ENCODE results near the gene ZNF423.
"Not testable (repeated sequence)": the region's sequence is repeated elsewhere in the genome, so short reads cannot be mapped to it uniquely, and the experiment has no call there.

ZNF423 gene

DNA sequence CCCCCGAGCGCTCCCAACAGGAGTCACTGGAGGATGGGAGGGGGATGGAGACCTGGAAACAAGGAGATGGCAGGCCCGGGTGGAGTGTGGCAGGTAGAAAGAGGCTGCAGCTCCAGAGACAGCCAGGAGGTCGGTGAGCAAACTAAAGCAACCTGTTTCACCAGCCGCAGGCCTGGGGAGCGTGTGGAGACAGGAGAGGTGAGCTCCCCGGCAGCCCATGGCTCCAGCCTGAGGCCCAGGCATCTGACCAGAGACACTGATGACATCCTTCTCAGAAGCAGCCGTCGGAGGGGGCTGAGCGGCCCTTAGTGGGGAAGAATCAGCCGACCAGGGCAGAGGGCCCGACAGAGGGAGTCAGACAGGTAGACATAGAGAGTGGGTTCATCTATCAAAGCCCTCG lies 165.1 kb downstream of the ZNF423 start:
- DNase-seq, result no peak

DNA sequence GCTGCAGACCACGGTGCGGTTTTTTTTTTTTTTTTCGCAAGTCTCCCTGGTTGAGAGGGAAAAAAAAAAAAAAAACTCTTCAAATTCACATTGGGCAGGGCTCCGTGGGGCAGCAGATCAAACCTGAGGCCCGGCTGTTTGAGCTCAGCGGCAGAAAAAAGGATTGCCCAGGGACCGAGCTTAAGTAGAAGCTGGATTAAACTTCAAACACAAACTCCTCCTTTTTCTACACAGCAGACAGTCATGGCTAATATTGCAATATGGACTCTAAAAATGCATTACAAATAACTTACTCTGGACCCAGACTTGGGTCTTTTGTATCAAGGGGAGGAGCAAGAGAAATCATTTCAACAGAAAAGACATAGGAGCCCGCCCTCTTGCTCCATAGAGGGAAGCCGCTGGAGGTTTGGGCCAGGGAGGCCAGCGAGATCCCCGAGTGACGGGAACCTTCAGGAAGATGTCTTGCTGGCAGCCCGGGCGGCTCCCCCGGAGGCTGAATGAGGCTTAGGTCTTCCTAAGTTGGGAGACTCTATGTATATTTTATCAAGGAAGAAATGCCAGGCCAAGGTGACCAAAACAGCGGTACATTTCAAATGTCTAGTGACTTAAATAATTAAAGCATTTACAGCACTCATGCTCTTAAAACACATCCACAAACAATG lies 167.7 kb downstream of the ZNF423 start:
- no peak for DNase-seq

DNA sequence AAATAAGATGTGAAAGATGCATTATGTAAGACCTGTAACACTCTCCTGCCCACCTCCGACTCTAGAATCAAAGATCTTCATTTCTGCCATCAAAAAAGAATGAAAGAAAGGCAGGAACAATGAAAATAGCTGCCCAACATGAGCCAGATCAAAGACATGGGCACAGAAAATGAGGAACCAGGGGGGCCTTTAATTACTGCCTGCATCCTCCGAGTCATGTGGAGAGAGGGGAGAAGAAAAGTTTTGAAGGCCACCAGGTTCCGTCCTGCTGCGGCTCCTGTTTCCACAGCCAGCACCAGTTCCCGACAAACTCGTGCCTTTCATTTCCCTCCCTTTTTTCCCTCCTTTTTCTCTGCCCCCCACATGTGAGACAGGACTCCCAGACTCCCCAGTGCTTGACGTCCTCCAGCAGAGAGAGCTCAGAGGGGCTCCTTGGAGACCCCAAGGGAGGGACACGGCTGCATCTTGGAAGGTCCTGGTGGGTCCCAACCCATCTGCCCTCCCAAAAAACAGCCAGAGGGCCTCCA lies 168.4 kb downstream of the ZNF423 start:
- DNase-seq, result no peak

DNA sequence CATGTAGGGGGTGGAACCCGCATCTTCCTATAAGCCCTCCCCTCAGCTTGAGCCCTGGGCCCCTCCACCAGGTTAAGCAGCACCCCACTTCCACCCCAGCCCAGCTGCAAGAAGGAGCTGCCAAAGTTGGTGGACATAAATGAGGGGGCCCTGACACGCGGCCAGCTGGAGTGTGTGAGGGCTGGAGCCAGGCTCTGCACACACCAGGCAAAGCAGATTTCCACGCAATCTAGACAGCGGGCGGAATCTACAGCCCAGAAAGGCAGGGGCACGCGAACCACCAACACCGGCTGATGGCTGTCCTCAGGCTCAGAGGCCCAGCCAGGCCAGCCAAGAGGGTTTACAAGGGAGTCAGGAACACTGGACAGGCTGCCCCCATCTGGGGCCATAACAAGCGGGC lies 171.2 kb downstream of the ZNF423 start:
- no peak for DNase-seq

DNA sequence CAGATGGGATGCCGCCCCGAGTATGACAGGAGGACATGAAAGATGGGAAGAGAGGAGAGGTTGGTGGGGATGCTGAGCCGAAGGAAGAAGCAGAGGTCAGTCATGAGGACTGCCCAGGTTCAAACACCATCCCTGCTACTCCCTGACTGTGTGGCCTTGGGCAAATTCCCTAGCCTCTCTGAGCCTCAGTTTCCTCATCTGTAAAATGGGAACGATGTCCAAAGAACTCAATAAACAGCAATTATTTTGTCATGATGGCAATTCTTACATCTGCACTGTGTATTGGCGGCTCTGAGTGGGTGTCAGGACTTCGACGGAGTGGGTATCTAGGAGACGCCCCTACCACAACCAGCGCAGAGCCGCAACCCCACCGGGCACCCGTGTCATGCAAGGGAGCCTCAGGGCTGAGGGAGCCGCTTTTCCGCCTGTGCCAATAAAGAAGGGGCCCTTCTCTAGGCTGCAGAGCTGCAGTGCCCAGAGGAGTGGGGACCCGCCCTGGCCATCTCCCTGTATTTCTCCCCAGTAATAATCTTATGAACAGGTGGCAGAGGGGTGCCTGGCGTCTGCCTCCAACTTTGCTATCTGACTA lies 173.2 kb downstream of the ZNF423 start:
- DNase-seq, result no peak

DNA sequence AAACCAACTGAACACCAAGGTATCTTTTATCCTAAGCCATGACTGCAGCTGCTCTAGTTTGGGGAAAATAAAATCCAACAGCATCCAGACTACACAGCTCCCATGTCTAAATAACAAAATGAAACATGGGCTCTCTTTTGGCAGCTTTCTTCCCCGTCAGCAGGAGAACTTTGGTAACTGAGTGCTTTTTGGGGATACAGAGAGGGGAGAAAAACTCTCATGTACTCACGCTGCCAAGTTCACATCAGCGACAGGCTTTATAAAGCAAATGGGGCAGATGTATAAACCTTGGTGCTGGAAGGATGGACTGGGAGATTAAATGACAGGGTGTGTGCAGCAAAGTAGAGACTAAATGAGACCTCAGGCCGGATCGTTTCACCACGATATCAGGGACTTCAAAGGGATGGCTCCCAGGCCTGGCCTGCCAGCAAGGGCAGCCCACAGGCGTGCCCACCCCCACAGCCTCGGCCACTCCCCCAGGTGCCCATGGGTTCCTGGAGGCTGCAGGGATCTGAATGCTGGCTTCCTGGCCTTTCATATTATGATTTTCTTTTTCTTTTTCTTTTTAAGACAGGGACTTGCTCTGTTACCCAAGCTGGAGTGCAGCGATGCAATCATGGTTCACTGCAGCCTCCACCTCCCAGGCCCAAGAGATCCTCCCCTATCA lies 174.6 kb downstream of the ZNF423 start:
- DNase-seq, result no peak

DNA sequence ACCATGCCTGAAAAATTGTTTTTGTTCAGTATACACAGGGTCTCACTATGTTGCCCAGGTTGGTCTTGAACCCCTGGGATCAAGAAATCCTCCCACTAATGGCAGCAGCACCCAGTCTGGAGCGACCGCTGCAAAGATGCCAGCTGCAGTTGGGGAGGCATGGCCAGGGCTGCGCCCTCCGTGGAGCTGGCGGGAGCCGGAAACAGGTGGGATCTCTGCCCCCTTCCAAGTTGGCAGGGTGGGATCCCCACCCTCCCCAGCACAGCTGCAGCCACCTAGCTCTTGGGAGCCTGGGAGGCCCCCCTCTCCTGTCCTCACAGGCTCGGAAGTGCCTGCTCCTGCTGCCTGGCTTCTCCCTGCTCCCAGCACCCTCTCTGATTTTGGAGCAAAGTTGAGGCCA lies 176.8 kb downstream of the ZNF423 start:
- no peak for DNase-seq

DNA sequence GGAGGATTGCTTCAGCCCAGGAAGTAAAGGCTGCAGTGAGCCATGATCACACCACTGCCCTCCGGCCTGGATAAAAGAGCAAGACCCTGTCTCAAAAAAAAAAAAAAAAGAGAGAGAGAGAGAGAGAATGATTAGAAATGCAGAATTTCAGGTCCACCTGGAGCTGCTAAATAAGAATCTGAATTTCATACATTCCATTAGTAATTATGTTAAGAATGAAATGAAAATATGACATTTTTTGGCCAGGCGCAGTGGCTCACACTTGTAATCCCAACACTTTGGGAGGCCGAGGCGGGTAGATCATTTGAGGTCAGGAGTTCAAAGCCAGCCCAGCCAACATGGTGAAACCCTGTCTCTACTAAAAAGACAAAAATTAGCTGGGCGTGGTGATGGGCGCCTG lies 178.3 kb downstream of the ZNF423 start:
- DNase-seq, result not testable (repeated sequence)

DNA sequence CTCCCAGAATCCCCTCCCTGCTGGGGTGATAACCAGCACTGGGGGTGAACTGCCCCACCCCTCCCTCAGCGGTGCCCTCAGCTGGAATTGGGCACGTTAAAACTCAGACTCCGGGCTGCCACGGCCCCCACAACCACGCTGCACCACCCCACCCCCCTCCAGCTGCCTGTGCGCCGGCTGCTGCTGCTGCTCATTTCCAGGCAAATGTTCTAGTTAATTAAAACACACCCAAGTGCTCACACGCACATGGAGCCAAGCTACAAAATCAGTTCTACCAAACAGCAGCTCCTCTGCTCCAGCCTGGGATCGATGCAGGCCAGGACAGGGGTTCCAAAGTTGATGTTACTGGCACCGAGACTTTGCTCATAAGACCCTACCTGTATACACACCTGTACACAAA lies 180.5 kb downstream of the ZNF423 start:
- no peak for DNase-seq

DNA sequence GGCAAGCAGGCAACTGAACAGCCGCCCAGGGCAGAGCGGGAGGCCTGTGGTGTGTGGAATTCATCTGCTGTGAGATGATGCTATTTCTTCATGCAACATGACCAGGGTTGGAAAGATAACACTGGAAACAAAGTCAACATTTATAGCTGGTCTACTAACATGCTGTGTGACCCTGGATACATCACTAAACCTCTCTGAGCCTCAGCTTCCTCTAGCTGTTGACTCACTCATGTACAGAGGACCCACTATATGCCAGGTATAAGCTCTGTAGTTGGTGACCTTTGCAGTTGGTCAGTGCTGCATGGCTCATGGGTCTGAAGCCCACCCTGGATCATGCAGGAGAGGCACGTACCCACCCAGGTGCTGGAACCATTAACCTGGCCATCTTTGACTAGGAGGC lies 180.9 kb downstream of the ZNF423 start:
- DNase-seq, result no peak

DNA sequence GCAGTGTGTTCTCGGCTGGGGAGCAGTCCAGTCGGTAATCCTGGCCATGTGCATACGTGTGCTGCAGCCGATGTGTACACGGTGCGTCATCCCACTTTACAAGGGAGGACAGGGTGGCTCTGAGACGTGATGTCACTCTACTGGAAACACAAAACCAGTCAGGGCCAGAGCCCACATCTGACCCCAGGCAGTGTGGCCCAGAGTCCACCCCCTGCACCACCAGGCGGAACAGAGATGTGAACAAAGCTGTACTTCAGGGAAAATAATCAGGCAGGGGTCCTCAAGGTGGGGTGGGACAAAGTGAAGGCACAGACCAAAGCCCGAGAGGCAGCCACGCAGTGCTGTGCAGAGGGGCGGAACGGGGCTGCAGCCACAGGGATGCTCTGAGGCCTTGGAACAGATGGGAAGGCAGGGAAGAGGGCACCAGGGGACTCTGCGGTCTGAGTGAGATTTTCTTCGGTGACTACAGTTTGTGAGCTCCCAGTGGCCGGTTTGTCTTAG lies 181.5 kb downstream of the ZNF423 start:
- no peak for DNase-seq

DNA sequence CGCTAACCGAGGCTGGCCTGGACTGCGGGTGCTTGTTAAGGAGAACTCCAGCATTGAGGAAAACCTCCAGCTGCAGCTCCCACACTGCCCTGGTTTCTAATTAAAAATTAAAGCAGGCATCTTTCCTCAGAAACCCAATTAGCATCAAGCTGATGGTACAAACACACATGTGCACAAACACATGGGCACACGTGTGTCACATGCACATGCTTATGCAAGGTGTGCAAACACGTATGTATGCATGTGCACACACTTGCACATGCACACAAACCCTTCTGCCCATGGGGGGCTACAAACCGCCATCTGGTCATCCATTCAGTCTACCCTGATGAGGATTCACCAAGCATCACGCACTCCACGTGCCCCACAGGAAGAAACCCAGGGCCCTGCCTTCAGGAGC lies 182.5 kb downstream of the ZNF423 start:
- no peak for DNase-seq

DNA sequence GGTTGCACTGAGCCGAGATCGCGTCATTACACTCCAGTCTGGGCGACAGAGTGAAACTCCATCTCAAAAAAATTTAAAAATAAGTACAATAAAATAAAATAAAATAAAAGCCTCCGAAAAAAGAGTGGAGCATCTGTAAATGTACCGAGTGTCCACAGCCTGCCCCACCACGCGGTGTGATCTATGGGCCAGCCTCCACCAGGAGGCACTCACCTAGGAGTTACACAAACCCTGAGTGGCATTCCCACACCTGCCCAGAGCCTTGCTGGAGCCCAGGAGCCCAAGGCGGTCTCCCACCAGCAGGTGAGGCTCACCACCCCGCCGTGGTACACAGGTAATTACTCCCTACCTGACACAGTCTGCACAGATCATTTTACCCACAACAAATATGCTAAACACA lies 183.2 kb downstream of the ZNF423 start:
- peak; percentile 38 to 74 for DNase-seq

DNA sequence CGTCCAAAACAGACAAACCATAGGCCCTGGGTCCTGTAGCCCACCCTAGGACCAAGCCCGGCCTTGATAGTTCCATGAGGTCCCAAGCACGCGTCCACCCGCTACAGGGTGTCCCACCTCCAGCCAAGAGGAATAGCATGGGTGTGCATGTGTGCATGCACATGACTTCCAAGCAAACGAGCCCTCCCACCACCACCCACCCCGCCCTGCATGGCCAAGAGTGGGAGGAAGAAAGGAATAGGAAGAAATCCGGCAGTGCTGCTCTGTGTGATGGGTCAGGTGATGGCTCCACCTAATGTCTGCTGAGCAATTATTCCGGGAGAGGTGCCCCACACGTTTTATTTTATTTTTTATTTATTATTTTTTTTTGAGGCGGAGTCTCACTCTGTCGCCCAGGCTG lies 184.6 kb downstream of the ZNF423 start:
- DNase-seq, result no peak

DNA sequence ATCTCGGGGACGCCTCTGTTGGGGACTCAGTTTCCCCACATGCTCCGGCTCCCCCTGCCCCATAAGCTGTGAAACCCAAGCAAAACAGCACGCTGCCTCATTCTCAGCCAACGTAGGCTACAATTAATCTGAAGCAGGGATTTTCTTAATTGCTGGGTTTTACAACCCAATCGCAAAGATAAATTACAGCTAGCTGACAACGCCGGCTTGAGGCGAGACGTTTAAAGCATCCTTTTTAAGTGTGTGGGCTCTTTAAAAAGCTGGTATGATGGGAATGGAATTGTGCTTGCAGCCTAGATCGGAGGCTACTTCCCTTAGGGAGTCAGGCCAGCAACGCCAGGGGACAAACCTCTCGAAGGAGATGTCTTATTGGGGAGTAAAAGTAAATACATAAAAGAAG lies 185.3 kb downstream of the ZNF423 start:
- no peak for DNase-seq

DNA sequence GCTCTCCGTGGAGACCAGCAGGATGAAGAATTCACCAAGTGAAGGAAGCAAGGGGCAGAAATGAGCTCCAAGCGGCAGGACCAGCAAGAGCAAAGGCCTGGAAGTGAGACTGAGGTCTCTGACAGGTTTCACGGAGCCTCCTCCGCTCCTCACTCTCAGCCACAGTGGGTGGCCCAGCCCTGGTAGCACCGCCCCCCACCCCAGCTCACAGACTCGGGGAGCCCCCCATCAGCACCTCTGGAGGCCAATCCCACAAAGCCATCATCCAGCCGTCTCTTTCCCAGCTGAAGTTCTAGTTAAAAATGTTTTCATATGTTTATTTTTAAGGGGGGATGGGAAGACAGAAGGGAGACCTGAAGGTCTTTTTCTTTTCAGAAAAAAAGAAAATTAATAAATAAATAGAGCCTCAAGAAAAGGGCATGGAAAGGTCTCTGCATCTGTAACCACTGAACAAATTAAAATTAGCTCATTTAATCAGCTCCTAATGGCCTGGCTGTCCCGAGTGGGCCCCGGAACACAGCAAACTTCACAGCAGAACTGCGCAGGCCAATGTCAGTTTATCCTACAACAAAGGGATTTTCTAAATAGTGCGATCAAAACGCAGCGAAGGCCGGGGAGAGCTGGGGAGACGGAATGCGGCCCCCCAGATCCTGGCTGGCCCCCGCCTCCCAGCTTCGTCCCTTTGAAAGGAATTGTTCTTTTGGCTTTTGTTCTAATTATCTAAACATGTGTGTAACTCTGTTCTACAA lies 190.3 kb downstream of the ZNF423 start:
- no peak for DNase-seq

DNA sequence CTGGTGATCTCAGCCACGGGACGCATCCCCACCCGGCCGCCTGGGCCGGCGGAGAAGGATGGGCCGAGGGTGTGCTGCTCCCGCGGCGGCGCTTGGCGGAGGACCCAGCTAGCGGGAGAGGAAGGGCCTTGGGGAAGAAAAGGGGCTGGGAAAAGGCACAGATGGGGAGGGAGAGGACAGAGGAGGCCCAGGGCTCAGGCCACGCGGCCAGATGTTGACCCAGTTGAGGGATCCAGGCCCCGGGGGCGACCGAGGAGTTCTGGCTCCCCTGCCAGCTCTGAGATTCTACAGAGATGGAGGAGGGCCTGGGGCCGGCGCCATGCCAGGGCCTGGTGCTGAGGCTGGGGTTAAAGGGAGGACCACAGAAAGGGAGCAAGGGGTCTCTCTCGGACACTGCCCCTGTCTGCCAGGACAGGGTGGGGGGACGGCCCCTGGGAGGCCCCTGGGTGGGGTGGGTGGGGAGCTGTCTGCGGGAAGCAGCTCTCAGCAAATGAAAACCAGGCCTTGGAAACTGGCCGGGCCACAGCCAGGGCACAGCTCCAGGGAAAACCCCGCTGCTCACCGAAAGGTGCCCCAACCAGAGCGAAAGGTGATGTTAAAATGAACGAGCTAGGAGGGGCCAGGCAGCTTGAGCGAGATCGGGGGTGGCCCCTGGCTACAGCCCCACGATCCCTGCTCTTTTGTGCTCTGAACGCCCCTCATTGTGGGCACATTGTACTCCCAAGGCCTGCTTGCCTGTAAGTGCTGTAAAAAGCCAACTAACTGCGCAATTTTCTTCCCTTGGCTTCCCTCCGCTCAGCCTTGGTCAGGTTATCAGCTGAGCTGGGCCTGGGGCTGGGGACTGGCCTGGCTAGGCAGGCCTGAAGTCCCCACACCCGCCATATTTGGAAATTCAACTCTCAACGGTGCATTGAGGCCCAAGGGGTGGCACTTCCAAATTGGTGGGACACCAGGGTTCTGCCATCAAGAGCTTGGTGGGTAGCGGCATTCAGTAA lies 191.4 kb downstream of the ZNF423 start:
- no peak for DNase-seq

DNA sequence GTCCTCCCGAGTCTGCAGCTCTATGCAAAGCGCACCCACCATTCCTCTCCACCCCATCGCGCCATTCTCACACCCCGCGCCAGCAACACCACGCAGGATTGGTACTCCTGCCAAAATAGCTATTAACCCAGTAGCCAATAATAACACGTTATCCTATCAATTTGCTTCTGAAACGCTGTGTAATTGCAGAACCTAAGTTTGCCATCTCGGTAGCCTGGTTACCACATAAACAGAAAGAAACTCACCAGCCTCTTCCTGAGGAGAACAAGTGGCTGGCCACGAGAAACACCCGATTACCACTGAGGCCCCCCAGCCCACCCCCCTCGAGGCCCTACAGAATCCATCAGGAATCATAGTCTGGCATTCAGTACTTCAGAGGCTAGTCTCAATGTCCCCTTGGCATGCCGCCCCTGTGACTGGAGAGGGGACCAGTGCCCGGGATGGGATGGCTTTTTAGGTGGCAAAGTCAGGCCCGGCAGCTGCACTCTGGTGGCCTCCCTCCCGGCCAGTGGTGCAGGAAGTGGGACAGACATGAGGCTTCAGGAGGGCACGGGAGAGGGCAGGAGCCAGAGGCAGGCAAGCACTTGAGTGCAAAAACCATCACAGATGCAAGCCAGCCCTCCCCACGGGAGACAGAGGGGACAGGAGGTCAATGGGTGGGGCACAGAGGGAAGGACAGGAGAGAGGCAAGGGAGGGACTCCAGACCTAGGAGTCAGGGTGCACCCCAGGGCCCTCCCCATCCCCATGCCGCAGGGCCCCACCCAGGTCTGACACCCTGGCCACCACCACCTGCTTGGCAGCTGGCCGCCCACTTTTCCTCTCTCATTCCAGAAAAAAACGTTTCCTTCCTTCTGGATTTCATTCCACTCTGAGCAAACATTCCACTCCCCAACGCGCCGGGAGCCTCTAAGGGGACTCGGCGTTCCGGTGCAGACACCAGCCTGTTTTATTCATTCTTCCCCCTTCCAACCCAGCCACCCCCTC lies 192.5 kb downstream of the ZNF423 start:
- DNase-seq, result no peak

DNA sequence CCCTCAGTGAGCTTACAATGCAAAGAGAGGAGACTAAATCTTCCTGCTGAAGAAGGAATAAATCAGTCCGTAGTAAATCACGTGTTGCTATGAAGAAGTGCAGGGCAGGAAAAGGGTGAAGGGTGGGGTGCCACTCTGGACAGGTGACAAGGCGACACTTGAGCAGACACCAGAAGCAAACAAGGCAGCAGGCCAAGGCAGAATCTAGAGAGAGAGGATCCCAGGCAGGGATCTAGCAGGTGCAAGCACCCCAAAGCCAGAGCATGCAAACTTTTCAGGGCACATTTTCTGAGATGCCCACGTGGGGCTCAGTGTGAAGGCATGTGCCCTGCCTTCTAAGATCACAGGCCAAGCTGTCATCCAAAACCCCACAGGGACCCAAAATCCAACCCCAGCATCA lies 193.3 kb downstream of the ZNF423 start:
- no peak for DNase-seq

DNA sequence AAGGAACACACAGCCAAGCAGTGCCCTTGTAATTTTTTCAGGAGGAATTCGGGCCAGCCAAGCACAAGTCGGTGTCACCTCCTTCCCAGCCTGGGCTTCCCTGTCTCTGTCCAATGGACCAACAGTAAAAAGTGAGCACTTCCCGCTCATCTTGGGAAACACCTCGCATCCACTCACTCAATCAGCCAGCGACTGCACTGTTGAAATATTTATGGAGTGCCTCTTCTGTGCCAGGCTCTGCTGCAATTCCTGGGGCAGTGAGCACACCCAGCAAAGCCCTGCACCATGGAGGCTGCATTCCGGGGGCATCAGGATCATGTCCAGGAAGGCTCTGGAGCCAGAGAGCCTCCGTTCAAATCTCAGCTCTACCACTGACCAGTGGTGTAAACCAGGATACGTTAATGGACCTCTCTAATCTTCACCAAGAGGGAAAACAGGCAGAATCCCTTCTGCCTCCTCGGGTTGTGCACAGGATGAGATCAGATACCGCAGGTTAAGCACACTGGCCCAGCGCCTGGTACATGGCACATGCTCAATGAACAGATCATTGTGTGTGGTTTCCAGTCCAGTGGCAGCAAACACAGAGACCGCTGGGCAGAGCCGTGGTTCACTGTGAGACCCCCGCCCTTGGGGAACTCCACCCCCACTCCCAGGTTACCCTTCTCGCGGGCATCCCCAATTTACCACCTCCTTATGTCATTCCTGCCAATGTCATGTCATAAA lies 194.3 kb downstream of the ZNF423 start:
- DNase-seq, result no peak

Measured in NCI-H526 (cell line).